SIG-M5 treated with dmso at 0.1 percent for 504 hours (cell line): ENCODE data around the gene TRAF7.

Experiments used
- DNase-seq: peaks from one replicate; lab custom pipeline; 2025; ENCODE audit not compliant: unreplicated experiment; lab: John Stamatoyannopoulos, UW

Gene TRAF7

GRCh38 chr16:2163211-2163881 is 7.8 kb downstream of the TRAF7 start:
- no peak for DNase-seq

GRCh38 chr16:2165861-2166260 is 10.3 kb downstream of the TRAF7 start:
- DNase-seq: no peak

- no peak for DNase-seq
Measured at GRCh38 chr16:2166263-2167067, 10.9 kb downstream of the TRAF7 start.

GRCh38 chr16:2167068-2167638 is 11.6 kb downstream of the TRAF7 start:
- no peak for DNase-seq

DNA sequence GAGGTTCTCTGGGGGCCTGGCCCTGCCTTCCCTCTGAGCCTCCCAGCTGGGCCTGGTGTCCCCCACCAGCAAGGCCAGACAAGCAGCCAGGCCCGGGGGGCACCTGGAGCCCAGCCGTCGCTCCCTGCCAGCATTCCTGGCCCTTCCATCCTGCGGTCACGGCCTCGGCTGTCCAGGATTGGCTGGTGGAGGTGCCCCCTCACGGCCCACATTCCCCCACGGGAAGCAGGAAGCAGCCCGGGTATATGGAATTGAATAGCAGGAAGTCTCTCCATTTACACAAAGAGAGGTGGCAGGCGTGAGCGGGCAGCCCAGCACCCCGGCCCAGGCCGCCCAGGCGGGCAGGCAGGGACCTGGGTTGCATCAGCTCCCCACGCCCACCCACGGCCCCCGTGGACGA is 14.5 kb downstream of the TRAF7 start:
- DNase-seq: no peak

- no peak for DNase-seq
Measured at GRCh38 chr16:2170587-2171435, 15.2 kb downstream of the TRAF7 start.

DNA sequence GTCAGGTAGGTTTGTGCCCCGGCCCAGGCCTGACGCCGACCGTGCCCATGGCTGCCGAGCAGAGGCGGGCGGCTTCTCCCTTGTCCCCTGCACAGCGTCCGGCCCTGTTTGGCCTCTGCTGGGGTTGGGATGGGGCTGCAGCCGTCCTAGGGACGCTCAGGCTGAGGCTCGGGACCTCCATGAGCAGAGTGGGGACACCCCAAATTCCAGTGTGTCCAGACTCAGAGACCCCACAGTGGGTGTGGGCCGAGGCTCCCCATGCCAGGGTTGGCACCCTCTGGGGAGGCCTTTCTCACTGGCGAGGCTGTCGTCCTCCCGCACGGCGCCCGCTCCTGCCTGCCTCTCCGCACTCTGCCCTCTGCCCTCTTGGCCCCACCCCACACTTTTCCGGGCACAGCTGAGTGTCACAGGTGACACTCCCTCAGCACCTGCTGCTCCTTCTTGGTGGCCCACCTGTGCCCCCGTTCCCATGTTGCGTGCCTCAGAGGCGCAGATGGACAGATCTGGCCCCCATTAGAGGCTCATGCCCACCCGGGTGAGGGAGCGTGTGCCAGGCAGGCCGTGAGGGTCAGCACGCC is 16.1 kb downstream of the TRAF7 start:
- no peak for DNase-seq

DNA sequence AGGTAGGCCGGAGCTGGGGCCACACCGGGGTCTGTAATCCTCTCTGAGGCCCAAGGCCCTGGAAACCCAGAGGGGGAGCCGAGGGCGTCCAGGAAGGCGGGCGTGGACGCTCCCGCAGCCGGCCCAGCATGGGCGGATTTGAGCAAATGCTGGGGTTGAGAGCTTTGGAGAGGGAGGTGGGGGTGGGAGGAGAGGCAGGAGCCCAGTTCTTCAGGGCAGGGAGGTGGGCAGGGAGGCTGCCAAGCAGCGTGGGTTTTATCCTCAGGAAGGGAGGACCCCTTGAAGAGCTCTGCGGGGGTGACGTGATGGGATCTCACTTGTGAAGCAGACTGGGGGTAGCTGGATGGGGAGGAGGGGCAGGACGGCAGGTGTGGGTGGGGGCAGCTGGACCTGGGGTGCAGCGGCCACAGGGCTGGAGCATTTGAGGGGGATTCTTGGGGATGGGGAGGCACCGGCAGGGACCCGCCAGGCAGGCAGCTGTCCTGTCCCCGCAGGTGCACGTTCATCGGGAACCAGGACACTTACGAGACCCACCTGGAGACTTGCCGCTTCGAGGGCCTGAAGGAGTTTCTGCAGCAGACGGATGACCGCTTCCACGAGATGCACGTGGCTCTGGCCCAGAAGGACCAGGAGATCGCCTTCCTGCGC is 17.2 kb downstream of the TRAF7 start:
- DNase-seq: no peak

DNA sequence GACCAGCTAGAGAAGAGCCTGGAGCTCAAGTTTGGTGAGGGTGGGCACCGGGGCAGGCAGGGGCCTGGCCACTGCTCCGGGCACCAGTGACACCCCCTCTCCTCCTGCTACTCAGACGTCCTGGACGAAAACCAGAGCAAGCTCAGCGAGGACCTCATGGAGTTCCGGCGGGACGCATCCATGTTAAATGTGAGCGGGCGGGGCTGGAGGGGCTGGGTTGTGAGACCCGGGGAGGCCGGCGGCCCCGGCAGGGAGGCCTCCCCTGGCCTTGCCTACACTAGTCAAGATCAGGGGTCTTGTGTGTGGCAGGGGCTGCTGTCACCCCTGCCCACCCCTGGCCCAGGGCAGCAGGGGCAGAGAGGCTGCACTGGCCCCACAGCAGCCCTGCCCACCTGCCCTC is 17.8 kb downstream of the TRAF7 start:
- no peak for DNase-seq

DNA sequence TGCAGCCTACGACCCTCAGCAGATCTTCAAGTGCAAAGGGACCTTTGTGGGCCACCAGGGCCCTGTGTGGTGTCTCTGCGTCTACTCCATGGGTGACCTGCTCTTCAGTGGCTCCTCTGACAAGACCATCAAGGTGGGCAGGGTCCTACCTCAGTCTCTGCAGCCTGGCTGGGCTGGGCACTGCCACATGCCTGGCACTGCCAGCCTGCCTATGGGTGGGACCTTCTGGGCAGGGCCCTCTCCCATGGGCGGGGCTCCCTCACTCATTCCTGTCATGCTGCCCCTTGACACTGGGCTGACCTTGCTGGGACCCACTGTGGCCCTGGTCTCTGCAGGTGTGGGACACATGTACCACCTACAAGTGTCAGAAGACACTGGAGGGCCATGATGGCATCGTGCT is 18.3 kb downstream of the TRAF7 start:
- no peak for DNase-seq

GRCh38 chr16:2174396-2175131 is 19.0 kb downstream of the TRAF7 start:
- DNase-seq: no peak

GRCh38 chr16:2175454-2175853 is 19.9 kb downstream of the TRAF7 start:
- DNase-seq: no peak

DNA sequence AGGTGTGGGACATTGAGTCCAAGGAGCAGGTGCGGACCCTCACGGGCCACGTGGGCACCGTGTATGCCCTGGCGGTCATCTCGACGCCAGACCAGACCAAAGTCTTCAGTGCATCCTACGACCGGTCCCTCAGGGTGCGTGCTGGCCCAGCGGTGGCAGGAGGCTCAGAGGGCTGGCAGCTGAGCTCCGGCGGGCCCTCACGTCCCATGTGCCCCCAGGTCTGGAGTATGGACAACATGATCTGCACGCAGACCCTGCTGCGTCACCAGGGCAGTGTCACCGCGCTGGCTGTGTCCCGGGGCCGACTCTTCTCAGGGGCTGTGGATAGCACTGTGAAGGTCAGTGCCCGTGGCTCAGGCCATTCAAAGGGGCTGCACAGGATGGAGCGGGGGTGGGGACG is 20.5 kb downstream of the TRAF7 start:
- DNase-seq: no peak

DNA sequence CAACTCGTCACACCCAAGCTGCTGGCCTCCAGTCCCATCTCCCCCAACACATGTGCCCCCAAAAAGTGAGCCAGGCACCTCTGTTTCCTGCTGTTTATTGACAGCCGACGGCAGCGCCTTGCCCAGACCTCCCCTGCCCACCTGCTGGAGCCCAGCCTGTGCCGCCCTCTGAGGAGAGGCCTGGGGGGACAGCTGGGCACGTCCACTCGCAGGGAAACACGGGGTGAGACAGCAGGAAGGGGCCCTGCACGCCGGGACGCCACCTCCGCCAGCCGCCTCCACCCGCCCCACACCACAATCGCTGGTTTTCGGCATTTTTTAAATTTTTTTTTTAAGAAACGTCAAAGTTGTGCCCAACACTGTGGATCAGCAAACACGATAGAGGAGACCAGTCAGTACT is 21.5 kb downstream of the TRAF7 start:
- DNase-seq: no peak

DNA sequence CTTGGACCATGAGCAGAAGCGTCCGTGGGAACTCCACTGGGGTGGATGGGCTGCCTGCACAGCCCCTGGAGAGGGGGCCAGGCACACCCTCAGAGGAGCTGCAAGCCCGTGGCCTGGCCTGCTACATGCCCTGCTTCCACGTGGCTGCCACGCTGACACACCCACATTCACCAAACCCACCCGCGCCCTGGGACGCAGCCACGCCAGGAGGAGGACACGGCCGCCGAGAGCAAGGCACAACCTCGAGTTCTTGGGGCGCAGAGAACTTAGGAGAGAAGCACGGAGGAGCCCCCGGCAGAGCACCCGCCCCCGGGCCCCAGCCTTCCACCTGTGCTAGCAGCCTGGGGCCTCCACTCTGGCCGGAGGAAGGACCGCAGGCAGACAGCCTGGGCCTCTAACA is 22.0 kb downstream of the TRAF7 start:
- no peak for DNase-seq

DNA sequence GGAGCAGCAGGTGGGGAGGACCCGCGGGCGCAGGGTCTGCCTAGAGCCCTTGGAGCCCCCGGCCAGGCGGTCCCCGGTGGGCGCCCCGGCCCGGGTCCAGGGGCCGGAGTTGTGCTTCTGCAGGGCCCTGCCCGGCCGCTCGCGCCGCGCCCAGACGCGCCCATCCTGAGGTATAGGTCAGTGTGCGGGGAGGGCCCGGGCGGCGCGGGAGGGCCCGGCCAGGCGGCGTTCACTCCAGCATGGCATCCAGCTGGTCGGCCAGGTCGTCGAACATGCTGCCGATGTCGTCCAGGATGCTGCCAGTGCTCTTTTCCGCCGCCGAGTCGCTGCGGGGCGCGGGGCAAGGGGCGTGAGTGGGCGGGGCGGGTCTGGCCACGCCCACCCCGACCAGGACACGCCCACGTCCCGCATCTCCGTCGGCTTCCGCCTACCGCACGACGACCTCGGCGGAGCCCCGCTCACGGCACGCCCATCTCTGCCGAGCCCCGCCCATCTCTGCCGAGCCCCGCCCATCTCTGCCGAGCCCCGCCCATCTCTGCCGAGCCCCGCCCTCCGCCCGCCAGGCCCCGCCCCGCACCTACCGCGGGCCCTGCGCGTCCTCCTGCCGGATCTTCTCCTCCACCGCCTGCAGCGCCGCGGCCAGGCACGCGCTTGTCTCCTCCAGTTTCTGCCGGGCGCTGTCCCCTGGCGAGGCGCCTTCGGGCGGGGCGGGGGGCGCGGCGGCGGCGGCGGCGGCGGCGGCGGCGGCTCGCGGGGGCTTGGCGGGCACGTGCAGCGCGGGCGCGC is 22.9 kb downstream of the TRAF7 start:
- DNase-seq: no peak

- DNase-seq: no peak
Measured at GRCh38 chr16:2179107-2179501, 23.5 kb downstream of the TRAF7 start.

- DNase-seq: no peak
Measured at GRCh38 chr16:2179576-2179975, 24.0 kb downstream of the TRAF7 start.

GRCh38 chr16:2180461-2180860 is 24.9 kb downstream of the TRAF7 start:
- DNase-seq: no peak
